ENCODE measurements around the gene ZFR. TPM values are rescaled to one million over a fixed set of nuclear protein-coding genes. Genes with fewer than 3 reads are reported as not detected.

The ZFR gene
- total RNA-seq: 10 to 100 TPM; 53.4 to 59.3 (median 58.0) TPM
- 10 to 100 TPM; 82.2 to 91.9 TPM for polyA plus RNA-seq
- total RNA-seq: 128 reads per million, percentile 88 among the genes with 10 or more reads in this experiment

DNA sequence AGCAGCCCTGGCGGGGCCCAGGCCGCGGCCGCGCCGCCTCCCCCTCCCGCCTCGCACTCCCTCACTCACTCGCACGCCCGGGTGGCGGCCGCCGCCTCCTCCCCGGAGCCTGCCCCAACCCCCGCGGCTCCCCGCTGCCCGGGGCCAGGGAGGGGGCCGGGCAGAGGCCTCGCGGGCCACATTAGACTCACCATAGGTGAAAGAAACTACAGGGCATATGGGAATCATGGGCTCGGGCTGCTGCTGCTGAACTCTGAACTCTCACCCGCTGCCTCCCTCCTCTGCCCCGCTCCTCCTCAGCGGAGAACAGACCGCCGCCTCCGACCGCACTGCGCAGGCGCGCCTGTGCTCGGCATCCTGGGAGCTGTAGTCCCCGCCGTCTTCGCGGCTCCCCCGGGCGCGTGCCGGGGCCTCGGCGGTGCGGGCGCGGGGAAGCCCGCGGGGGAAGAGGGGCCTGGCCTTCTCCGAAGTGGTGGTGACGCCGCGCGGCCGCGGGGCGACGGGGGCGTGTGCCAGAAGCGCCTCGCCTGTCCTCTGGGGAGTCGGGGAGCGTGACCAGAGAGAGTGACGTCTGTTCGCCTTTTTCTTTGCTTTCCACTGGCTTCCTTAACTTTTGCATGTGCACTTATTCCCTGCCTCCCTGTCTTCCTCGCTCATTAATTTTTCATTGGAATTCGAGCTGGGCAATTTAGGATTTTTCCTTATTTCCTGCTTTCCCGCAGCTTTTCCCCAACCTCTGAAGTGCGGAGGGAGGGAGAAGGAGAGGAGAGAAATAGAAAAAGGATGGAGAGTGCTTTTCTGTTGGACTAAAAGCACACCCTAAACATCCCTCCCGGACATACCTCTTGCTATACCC lies at the start of gene ZFR:
ZFR (minus strand) TSS at position 310 of the 856 bp plus-strand sequence; CDS start at position 228, 82 bp downstream.
- ATAC-seq (peak; percentile 95), DNase-seq (peak; percentile 91 to 95 (median 93))
- Histone ChIP-seq H3K36me3 (ENCODE audit: control insufficient read depth in 2 of 3, insufficient read depth in 3 of 3, low read length in 3 of 3) (no peaks in the 10 kb centered on the region), H3K4me1 (ENCODE audit: control insufficient read depth in 2 of 2, insufficient read depth in 2 of 2, low read length in 2 of 2) (peaks cover 16 to 20% of the 10 kb centered on the region in 2 donors), H3K27me3 (ENCODE audit: control insufficient read depth in 2 of 2, insufficient read depth in 2 of 2, low read length in 2 of 2) (no peaks in the 10 kb centered on the region), H3K27ac (ENCODE audit: low read depth, low read length) (peak within 1 kb of the TSS; percentile 93), H3K4me3 (ENCODE audit: low read length) (peak within 1 kb of the TSS; percentile 67), H3K9me3 (ENCODE audit: control insufficient read depth in 2 of 3, low read length in 3 of 3) (no peaks in the 10 kb centered on the region)
- Mint-ChIP-seq H3K4me1 (peaks cover 24 to 38% (median 33%) of the 10 kb centered on the region in 7 donors), H3K27ac (peak within 1 kb of the TSS; percentile 75 to 96 (median 93)), H3K27me3 (peaks cover 0 to 17% (median 0%) of the 10 kb centered on the region in 5 donors), H3K9me3 (peaks cover 0 to 2% (median 0%) of the 10 kb centered on the region in 11 donors), H3K4me3 (peak within 1 kb of the TSS; percentile 79 to 94 (median 92)), H3K36me3 (peaks cover 0 to 16% (median 0%) of the 10 kb centered on the region in 5 donors)
- ChIA-PET CTCF (interaction anchor here (1.3 kb wide), 1 partner anchor 145 kb away, joined by 4 read pairs; no protein-coding TSS in a partner anchor), POLR2A (interaction anchor here (0.6 to 1.3 kb wide), 9 partner anchors 9 to 942 kb away, joined by 3 to 5 read pairs (median 3); partner anchors contain the start of genes C5orf22, DROSHA and SUB1)
- intact Hi-C loops (cut with micrococcal nuclease): loop anchor here (1.0 to 5.0 kb wide), 12 partner anchors 37 to 1564 kb away; partner anchors contain the start of genes GOLPH3 (in 2 of the 2), SUB1 (in 2 of the 2), TARS1 (in 2 of the 2) and AMACR (in 1 of the 2)

GRCh38 chr5:32490972-32491557 lies 46.5 kb upstream of the ZFR start:
- intact Hi-C loops (cut with micrococcal nuclease): no loop called here
- DNase-seq (no peak), ATAC-seq (no peak)
- no peak overlapping the region for H3K27ac Mint-ChIP-seq
- no peaks in the 10 kb centered on the region for H3K36me3 ChIP-seq (ENCODE audit: control insufficient read depth in 2 of 3, insufficient read depth in 3 of 3, low read length in 3 of 3)
- H3K4me1 ChIP-seq (ENCODE audit: control insufficient read depth in 2 of 2, insufficient read depth in 2 of 2, low read length in 2 of 2): no peaks in the 10 kb centered on the region
- CTCF ChIA-PET: interaction anchor here (0.6 to 5.4 kb wide), 8 partner anchors 14 to 121 kb away, joined by 3 to 153 read pairs (median 8); no protein-coding TSS in a partner anchor
- H3K27ac ChIP-seq (ENCODE audit: low read depth, low read length): no peak overlapping the region
- no peaks in the 10 kb centered on the region for H3K36me3 Mint-ChIP-seq
- no peaks in the 10 kb centered on the region for H3K27me3 Mint-ChIP-seq
- H3K4me3 Mint-ChIP-seq: no peak overlapping the region
- H3K9me3 ChIP-seq (ENCODE audit: control insufficient read depth in 2 of 3, low read length in 3 of 3): no peaks in the 10 kb centered on the region
- H3K27me3 ChIP-seq (ENCODE audit: control insufficient read depth in 2 of 2, insufficient read depth in 2 of 2, low read length in 2 of 2): no peaks in the 10 kb centered on the region
- POLR2A ChIA-PET: interaction anchor here (1.0 to 2.8 kb wide), 3 partner anchors 88 to 98 kb away, joined by 3 to 30 read pairs (median 3); no protein-coding TSS in a partner anchor
- H3K4me3 ChIP-seq (ENCODE audit: low read length): no peak overlapping the region
- H3K4me1 Mint-ChIP-seq: peaks cover 0 to 12% (median 7%) of the 10 kb centered on the region in 7 donors
- H3K9me3 Mint-ChIP-seq: no peaks in the 10 kb centered on the region

GRCh38 chr5:32489791-32490562 lies 45.4 kb upstream of the ZFR start:
- H3K27ac ChIP-seq (ENCODE audit: low read depth, low read length): no peak overlapping the region
- ChIA-PET CTCF (interaction anchor here (0.6 to 5.4 kb wide), 23 partner anchors 8 to 258 kb away, joined by 3 to 153 read pairs (median 5); no protein-coding TSS in a partner anchor), POLR2A (interaction anchor here (0.6 to 2.8 kb wide), 5 partner anchors 93 to 100 kb away, joined by 3 to 30 read pairs (median 4); partner anchors contain the start of gene SUB1)
- ATAC-seq: peak; percentile 82
- intact Hi-C loops (cut with micrococcal nuclease): loop anchor here (1.0 to 5.0 kb wide), 6 partner anchors 42 to 258 kb away; partner anchors contain the start of gene ZFR (in 1 of the 2)
- Mint-ChIP-seq H3K4me3 (no peak overlapping the region), H3K9me3 (no peaks in the 10 kb centered on the region), H3K4me1 (peaks cover 0 to 11% (median 7%) of the 10 kb centered on the region in 7 donors), H3K27ac (peak overlapping the region in 4 of 9 donors; percentile 11 to 56 (median 31)), H3K36me3 (no peaks in the 10 kb centered on the region), H3K27me3 (no peaks in the 10 kb centered on the region)
- H3K27me3 ChIP-seq (ENCODE audit: control insufficient read depth in 2 of 2, insufficient read depth in 2 of 2, low read length in 2 of 2): no peaks in the 10 kb centered on the region
- no peak overlapping the region for H3K4me3 ChIP-seq (ENCODE audit: low read length)
- peak; percentile 40 to 72 (median 64) for DNase-seq
- H3K9me3 ChIP-seq (ENCODE audit: control insufficient read depth in 2 of 3, low read length in 3 of 3): no peaks in the 10 kb centered on the region
- no peaks in the 10 kb centered on the region for H3K36me3 ChIP-seq (ENCODE audit: control insufficient read depth in 2 of 3, insufficient read depth in 3 of 3, low read length in 3 of 3)
- no peaks in the 10 kb centered on the region for H3K4me1 ChIP-seq (ENCODE audit: control insufficient read depth in 2 of 2, insufficient read depth in 2 of 2, low read length in 2 of 2)

DNA sequence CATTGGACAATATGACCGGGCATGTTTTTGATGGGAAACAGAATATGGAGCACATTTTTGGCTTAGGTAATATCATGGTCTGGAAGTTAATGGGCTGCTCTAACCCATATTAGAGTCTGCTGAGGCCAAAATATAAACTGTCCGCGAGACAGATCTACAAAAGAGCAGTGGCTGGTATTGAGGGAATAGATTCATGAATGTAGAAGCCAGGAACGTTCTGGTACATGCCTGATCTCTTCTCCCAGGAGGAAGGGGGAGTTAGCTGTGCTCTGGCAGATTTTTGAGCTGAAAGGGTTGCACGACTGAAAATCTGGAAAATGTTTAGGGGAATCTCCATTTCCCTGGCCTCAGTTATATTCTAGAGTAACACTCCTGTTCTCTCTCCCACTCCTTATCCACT lies 42.9 kb upstream of the ZFR start:
- no peak for ATAC-seq
- no peaks in the 10 kb centered on the region for H3K36me3 ChIP-seq (ENCODE audit: control insufficient read depth in 2 of 3, insufficient read depth in 3 of 3, low read length in 3 of 3)
- ChIA-PET CTCF (interaction anchor here (2.5 to 5.4 kb wide), 3 partner anchors 102 to 125 kb away, joined by 16 to 153 read pairs (median 39); no protein-coding TSS in a partner anchor), POLR2A (interaction anchor here (1.0 kb wide), 1 partner anchor 102 kb away, joined by 4 read pairs; no protein-coding TSS in a partner anchor)
- no peaks in the 10 kb centered on the region for H3K9me3 ChIP-seq (ENCODE audit: control insufficient read depth in 2 of 3, low read length in 3 of 3)
- no peaks in the 10 kb centered on the region for H3K4me1 ChIP-seq (ENCODE audit: control insufficient read depth in 2 of 2, insufficient read depth in 2 of 2, low read length in 2 of 2)
- no peaks in the 10 kb centered on the region for H3K27me3 ChIP-seq (ENCODE audit: control insufficient read depth in 2 of 2, insufficient read depth in 2 of 2, low read length in 2 of 2)
- intact Hi-C loops (cut with micrococcal nuclease): loop anchor here (5.0 kb wide), 3 partner anchors 45 to 255 kb away; partner anchors contain the start of gene ZFR (in 1 of the 2)
- no peak overlapping the region for H3K4me3 Mint-ChIP-seq
- no peak for DNase-seq
- H3K27ac ChIP-seq (ENCODE audit: low read depth, low read length): no peak overlapping the region
- H3K27ac Mint-ChIP-seq: no peak overlapping the region
- no peaks in the 10 kb centered on the region for H3K9me3 Mint-ChIP-seq
- H3K36me3 Mint-ChIP-seq: no peaks in the 10 kb centered on the region
- no peaks in the 10 kb centered on the region for H3K27me3 Mint-ChIP-seq
- peaks cover 0 to 11% (median 7%) of the 10 kb centered on the region in 7 donors for H3K4me1 Mint-ChIP-seq
- H3K4me3 ChIP-seq (ENCODE audit: low read length): no peak overlapping the region

GRCh38 chr5:32487008-32487407 lies 42.5 kb upstream of the ZFR start:
- POLR2A ChIA-PET: no interaction called here
- Histone ChIP-seq H3K36me3 (ENCODE audit: control insufficient read depth in 2 of 3, insufficient read depth in 3 of 3, low read length in 3 of 3) (no peaks in the 10 kb centered on the region), H3K4me1 (ENCODE audit: control insufficient read depth in 2 of 2, insufficient read depth in 2 of 2, low read length in 2 of 2) (no peaks in the 10 kb centered on the region), H3K9me3 (ENCODE audit: control insufficient read depth in 2 of 3, low read length in 3 of 3) (no peaks in the 10 kb centered on the region), H3K27me3 (ENCODE audit: control insufficient read depth in 2 of 2, insufficient read depth in 2 of 2, low read length in 2 of 2) (no peaks in the 10 kb centered on the region), H3K4me3 (ENCODE audit: low read length) (no peak overlapping the region), H3K27ac (ENCODE audit: low read depth, low read length) (no peak overlapping the region)
- H3K27ac Mint-ChIP-seq: no peak overlapping the region
- CTCF ChIA-PET: interaction anchor here (5.3 to 5.4 kb wide), 2 partner anchors 102 to 125 kb away, joined by 39 to 153 read pairs; no protein-coding TSS in a partner anchor
- no peaks in the 10 kb centered on the region for H3K9me3 Mint-ChIP-seq
- no peaks in the 10 kb centered on the region for H3K36me3 Mint-ChIP-seq
- no peak overlapping the region for H3K4me3 Mint-ChIP-seq
- intact Hi-C loops (cut with micrococcal nuclease): loop anchor here (5.0 kb wide), 3 partner anchors 45 to 255 kb away; partner anchors contain the start of gene ZFR (in 1 of the 2)
- H3K4me1 Mint-ChIP-seq: peaks cover 0 to 11% (median 6%) of the 10 kb centered on the region in 7 donors
- no peaks in the 10 kb centered on the region for H3K27me3 Mint-ChIP-seq
- ATAC-seq: no peak
- no peak for DNase-seq

All from naive thymus-derived CD4-positive, alpha-beta T cell (primary cell).